HG03039 (cell line): ENCODE data around the gene CENPO.

Experiments used
- ATAC-seq: cut with Tn5 transposase; IDR thresholded peaks from one replicate; pipeline ENCODE4 v1.9.1; 2021; ENCODE audit warnings: mild to moderate bottlenecking, moderate library complexity; ENCODE audit not compliant: unreplicated experiment

Gene CENPO

GRCh38 chr2:24836206-24836605, 43.0 kb downstream of the CENPO start:
- no peak for ATAC-seq

GRCh38 chr2:24836706-24837105, 43.5 kb downstream of the CENPO start:
- ATAC-seq, result no peak

- no peak for ATAC-seq
Measured at GRCh38 chr2:24837996-24838513, 44.8 kb downstream of the CENPO start.

DNA sequence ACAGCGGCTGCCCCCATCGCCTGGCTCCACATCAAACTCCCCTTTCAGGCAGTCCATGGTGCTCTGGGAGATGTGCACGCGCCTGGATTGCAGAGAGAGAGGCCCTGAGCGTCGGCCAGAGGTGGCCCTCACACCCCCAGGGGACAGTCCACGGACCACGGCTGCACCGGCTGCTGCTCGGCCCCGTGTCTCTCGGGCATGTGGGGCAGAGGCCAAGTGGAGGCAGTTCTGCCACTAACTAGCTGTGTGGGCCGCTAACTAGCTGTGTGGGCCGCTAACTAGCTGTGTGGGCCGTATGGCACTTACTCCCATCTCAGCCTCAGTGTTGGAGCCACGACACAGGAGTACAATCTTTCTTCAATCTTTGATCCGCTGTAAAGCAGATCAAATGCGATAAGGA, 45.3 kb downstream of the CENPO start:
- ATAC-seq, result no peak

- no peak for ATAC-seq
Measured at GRCh38 chr2:24839729-24840128, 46.5 kb downstream of the CENPO start.

- ATAC-seq, result no peak
Measured at GRCh38 chr2:24840164-24840869, 47.1 kb downstream of the CENPO start.

DNA sequence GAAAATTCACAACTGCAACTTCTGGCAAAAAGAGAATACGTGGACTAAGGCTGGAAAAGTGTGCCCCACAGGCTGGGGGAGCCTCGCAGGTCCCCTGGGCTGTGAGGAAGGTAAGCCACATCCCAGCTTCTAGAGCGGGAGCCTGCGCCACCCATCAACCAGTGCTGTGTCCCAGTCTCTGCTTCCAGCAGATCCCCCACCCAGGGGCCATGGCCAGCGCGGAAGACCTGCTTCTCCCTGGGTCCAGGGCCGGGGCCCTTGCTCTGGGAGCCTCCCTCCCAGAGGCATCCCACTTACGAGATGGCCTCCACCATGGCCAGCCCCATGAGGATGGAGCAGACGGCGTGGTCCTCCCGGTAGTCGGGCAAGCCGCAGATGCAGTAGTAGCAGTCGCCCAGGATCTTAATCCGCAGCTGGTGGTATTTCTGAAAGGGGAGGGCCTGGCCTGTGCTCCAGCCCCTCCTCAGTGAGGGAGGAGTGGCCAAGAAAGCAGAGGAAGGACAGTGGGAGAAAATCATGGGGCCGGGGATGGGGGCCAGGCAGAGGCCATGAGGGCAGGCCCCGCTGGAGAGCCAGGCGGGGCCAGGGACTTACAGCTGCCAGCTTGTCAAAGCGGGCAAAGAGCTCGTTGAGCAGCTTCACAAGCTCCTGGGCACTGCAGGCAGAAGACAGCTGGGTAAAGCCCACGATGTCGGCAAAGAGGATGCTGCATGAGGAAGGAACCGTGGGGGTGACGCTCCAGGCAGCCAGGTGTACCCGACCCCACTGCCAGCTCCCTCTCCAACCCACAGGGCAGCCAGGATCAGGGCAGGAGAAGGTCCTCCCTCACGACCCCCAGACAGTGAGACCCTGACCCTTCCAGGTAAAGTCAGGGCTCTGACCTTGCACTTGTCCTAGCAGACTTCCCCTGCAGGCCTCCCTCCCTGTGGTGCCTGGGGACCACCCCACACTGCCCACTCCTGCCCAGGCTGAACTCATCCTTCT, 48.0 kb downstream of the CENPO start:
- ATAC-seq, result no peak

- ATAC-seq, result no peak
Measured at GRCh38 chr2:24842081-24843050, 49.1 kb downstream of the CENPO start.

- no peak for ATAC-seq
Measured at GRCh38 chr2:24843330-24843860, 50.2 kb downstream of the CENPO start.

- ATAC-seq, result no peak
Measured at GRCh38 chr2:24844023-24844685, 50.9 kb downstream of the CENPO start.

DNA sequence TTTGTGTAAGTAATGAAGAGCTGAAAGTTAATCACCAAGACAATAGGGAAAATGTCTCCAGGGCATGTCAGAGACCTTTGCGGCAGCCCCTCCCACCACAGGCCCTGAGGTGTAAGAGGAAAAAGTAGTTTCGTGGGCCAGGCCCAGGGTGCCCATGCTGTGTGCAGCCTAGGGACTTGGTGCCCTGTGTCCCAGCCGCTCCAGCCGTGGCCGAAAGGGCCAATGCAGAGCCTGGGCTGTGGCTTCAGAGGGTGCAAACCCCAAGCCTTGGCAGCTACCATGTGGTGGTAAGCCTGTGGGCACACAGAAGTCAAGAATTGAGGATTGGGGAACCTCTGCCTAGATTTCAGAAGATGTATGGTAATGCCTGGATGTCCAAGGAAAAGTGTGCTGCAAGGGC, 52.5 kb downstream of the CENPO start:
- no peak for ATAC-seq

DNA sequence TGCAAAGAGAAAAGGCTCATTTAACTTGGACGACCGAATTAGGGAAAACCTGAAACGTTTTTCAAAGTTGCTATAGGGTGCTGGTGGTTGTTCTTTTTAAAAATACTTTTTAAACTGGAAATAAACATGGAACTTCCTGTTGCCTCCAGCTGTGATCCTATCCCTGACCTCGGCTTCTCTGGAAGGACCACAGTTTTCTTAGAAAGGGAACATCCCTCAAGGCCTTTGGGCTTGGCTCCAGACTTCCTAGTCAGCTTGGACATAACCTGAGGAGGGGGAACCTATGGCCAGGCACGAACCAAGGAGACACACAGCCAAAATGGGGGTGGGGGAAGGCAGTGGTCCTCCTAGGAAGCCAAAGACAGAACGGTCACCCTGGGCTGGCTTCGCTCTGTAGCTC, 57.7 kb downstream of the CENPO start:
- ATAC-seq, result no peak

DNA sequence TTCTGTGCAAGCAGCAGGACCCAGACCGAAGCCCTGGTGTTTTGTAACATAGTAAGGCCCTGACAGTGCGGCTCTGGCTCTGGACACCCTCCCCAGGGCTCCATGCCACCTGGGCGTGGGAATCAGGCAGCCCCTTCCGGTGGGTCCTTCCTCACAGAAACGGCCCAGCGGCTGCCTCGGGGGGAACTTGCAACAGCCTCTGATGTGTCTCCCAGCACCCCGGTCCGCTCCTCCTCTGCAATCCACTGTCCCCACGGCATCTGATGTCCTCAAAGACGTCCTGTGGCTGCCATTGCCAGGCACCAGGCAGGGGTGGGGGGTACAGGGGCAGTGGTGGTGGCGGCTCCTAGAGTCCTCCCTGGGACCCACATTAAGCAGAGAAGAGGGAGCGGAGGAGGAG, 58.8 kb downstream of the CENPO start:
- ATAC-seq, result no peak

DNA sequence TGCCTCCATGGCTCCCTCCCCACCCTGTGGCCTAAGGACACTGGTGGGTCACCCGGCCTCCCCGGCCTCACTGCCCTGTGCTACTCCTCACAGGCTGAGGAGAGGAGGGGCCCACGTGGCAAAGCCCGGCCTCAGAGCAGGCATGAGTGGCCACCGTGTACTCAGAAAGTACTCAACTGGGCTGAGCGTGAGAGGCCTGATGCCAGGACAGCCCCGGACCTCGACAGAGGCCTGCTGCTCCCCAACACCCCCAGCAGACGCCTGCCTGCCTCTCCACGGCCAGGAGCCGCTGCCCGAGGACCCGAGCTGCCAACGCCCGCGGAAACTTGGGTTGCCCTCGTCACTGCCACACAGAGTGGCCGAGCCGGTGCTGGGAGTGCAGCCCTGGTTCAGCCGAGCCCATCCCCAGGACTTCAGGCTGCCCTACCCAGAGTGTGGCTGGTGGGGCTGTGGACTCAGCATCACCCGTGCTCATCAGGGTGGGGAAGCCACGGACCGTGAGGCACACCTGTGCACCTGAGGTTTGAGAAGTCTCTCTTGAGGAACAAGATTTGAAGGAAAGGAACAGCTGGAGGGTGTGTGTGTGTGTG, 59.3 kb downstream of the CENPO start:
- ATAC-seq, result no peak

DNA sequence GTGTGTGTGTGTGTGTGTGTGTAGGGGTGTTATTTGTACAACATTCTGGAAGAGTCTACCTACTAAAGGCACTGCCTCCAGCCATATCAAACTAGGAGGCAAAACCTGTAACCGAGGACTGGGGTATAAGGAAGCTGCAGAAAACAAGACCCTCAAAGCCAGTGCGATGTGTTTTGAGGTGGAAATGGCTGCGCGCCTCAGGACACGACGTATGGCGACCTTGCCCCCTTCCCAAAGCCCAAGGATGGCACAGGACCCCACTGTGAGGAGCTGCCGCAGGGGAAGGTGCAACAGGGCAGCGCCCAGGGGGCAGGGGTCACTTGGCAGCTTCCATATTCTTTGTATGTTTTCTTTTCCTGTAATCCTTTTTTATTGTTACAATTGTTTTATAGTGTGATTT, 59.8 kb downstream of the CENPO start:
- no peak for ATAC-seq

GRCh38 chr2:24853996-24854395, 60.8 kb downstream of the CENPO start:
- no peak for ATAC-seq

GRCh38 chr2:24855022-24855622, 61.9 kb downstream of the CENPO start:
- ATAC-seq, result no peak

DNA sequence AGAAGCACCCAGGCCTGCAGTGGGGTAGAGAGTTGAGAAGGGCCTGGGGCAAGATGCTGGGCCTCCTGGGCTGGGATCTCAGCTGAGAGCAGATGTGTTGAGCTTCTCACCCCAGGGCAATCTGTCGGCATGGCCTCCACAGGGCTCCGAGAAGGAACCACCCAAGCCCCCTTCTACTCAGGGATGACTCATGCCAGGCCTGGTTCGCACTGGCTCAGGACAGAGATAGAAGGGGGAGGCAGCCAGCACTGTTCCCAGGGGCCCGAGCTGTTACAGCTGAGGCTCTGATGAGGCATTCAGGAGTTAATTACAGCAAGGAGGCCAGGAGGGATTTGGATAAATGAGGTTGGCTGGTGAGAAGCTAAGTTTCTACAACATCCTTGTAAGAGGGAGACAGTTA, 62.5 kb downstream of the CENPO start:
- no peak for ATAC-seq

DNA sequence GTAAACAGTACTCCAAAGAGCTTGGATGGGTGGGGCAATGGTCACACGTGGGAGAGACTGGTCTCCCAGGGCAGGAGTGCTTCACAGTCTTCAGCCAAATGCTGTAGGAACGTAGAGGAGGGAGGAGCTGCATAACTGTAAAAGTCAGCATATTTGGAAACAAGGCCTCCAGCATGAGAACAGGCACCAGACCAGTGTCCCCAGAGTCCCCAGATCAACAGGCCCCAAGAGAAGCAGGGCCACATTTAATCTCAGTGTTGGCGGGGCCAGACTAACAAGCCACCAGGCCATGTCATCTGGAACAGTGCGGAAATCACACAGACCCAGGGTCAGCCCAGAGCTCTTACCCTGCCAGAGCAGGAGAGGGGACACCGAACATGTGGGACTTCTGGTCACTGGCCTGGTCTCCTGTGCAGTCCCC, 63.6 kb downstream of the CENPO start:
- no peak for ATAC-seq
